Measurements from ENCODE around the gene PGBD5. TPM values are rescaled to one million over a fixed set of nuclear protein-coding genes. Genes with fewer than 3 reads are reported as not detected.
A peak's percentile ranks its signal among the peaks of the same experiment; 100 is the strongest.

Gene PGBD5
- total and polyA plus RNA-seq, 9 of the 15 experiments (the other 6 are each of a cell fraction or from before 2014, with no cell fraction given), result under 0.01 to 0.40 (median 0.10) TPM; not detected in 3

- no peak for DNase-seq (ENCODE audit: extremely low read depth in 1 of 4, low spot score in 3 of 4)
- FAIRE-seq, result no peak
- peaks cover 54 to 63% of the 10 kb centered on the region in 2 experiments for H3K27me3 ChIP-seq (ENCODE audit: control insufficient read depth in 2 of 2, insufficient read depth in 2 of 2, low read length in 2 of 2)
- no peak overlapping the region for H2AFZ ChIP-seq (ENCODE audit: low read depth, low read length)
- in situ Hi-C loops (cut with MboI) (loop anchor here (10.0 to 25.0 kb wide), 2 partner anchors 592 to 1049 kb away; no protein-coding TSS in a partner anchor), intact Hi-C loops (cut with micrococcal nuclease) (loop anchor here (2.0 kb wide), 1 partner anchor 459 kb away; no protein-coding TSS in a partner anchor)
- H3K36me3 ChIP-seq (ENCODE audit: control insufficient read depth, insufficient read depth, low read length), result no peaks in the 10 kb centered on the region
- H3K9ac ChIP-seq (ENCODE audit: insufficient read depth in 1 of 2, low read depth in 2 of 2, low read length in 2 of 2), result no peak overlapping the region
- BruUV-seq (replicated peaks), result no TSS peak
- no peak overlapping the region for H3K4me3 ChIP-seq
- no peak overlapping the region for H3K27ac ChIP-seq (ENCODE audit: extremely low read depth, low read depth, low read length)
- no peak overlapping the region for H3K4me2 ChIP-seq (ENCODE audit: insufficient read depth, low read length)
- no peaks in the 10 kb centered on the region for H3K79me2 ChIP-seq (ENCODE audit: control insufficient read depth, insufficient read depth, low read length)
- ChIA-PET CTCF (ENCODE audit: low intra/inter-chr PET ratio) (interaction anchor here (0.6 kb wide), 1 partner anchor 11 kb away, joined by 3 read pairs; no protein-coding TSS in a partner anchor), POLR2A (no interaction called here)
- H3K9me3 ChIP-seq (replicated peaks; ENCODE audit: control insufficient read depth, insufficient read depth, low read depth, low read length), result no peaks in the 10 kb centered on the region
- no peak for ATAC-seq
- WGBS (ENCODE audit: insufficient coverage, low coverage, missing lambda C conversion rate), result 2% methylated on average over 6 of the region's 6 CpGs
- H3K9me1 ChIP-seq (ENCODE audit: control insufficient read depth, insufficient read depth, low read length), result no peaks in the 10 kb centered on the region
- TF ChIP-seq POLR2B (IDR thresholded peaks at IDR 0.05; ENCODE audit: low read depth, partially characterized antibody) (no peak), SPI1 (IDR thresholded peaks at IDR 0.05; ENCODE audit: borderline replicate concordance, low read depth, low read length) (0 out of 2 replicates have a peak, but pooled peaks have one; percentile 12), TEAD4 (IDR thresholded peaks at IDR 0.05; ENCODE audit: low read length) (no peak), TEAD4 (CRISPR knock-in tag; IDR thresholded peaks at IDR 0.05; ENCODE audit: borderline replicate concordance) (no peak), ZKSCAN3 (CRISPR knock-in tag; IDR thresholded peaks at IDR 0.05) (no peak), PKNOX1 (IDR thresholded peaks at IDR 0.05) (no peak)
- H3K4me1 ChIP-seq (replicated peaks in 1 of 2; ENCODE audit: control insufficient read depth in 2 of 2, insufficient read depth in 2 of 2, low read length in 2 of 2), result no peaks in the 10 kb centered on the region
- H4K20me1 ChIP-seq (replicated peaks; ENCODE audit: control insufficient read depth, insufficient read depth, low read length), result 0 out of 2 replicates have a peak, but pooled peaks cover 3% of the 10 kb centered on the region
Measured at GRCh38 chr1:230303822-230304221, 122.3 kb downstream of the PGBD5 start.

All from K562 (cell line).